Sigmoid colon (tissue), 4 donors: Measurements from ENCODE around the gene MATCAP1.

Experiments used
- EP300 ChIP-seq, 4 donors: sonication (generic); formaldehyde crosslinking; IDR thresholded peaks; one replicate each; pipeline ENCODE4 v1.6.1; 2017; ENCODE audit warnings: antibody characterized with exemption in 4 of 4
- POLR2A ChIP-seq, 2 donors: fragments of 450-650 bp; IDR thresholded peaks; one replicate each; pipeline ENCODE4 v1.6.1; 2016; ENCODE audit warnings: antibody characterized with exemption in 2 of 2, mild to moderate bottlenecking in 2 of 2, moderate library complexity in 2 of 2
- POLR2AphosphoS5 ChIP-seq, 4 donors: sonication (generic); formaldehyde crosslinking; IDR thresholded peaks; one replicate each; pipeline ENCODE4 v1.6.1; 2017; ENCODE audit warnings: antibody characterized with exemption in 4 of 4
- TF ChIP-seq, protein P1 (sequence below), 4 experiments: fragments of 450-650 bp in 3 of 4; fragments of 200-600 bp in 1 of 4; IDR thresholded peaks; one replicate each; pipeline ENCODE4 v1.5.1; 2016 to 2019; ENCODE audit warnings: antibody characterized with exemption in 4 of 4, mild to moderate bottlenecking in 3 of 4, moderate library complexity in 2 of 4

GRCh38 chr16:67181346-67181745, 2.4 kb downstream of the MATCAP1 start:
- TF ChIP-seq POLR2AphosphoS5 (IDR thresholded peaks at IDR 0.05): peak in 1 of 4 donors; percentile 34
- TF ChIP-seq EP300 (IDR thresholded peaks at IDR 0.05): no peak
- TF ChIP-seq, protein P1, sequence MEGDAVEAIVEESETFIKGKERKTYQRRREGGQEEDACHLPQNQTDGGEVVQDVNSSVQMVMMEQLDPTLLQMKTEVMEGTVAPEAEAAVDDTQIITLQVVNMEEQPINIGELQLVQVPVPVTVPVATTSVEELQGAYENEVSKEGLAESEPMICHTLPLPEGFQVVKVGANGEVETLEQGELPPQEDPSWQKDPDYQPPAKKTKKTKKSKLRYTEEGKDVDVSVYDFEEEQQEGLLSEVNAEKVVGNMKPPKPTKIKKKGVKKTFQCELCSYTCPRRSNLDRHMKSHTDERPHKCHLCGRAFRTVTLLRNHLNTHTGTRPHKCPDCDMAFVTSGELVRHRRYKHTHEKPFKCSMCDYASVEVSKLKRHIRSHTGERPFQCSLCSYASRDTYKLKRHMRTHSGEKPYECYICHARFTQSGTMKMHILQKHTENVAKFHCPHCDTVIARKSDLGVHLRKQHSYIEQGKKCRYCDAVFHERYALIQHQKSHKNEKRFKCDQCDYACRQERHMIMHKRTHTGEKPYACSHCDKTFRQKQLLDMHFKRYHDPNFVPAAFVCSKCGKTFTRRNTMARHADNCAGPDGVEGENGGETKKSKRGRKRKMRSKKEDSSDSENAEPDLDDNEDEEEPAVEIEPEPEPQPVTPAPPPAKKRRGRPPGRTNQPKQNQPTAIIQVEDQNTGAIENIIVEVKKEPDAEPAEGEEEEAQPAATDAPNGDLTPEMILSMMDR (IDR thresholded peaks at IDR 0.05): no peak
- no peak for TF ChIP-seq POLR2A (IDR thresholded peaks at IDR 0.05)
